Neural crest cell (in vitro differentiated cells): Measurements from ENCODE around the gene SCEL. TPM values are rescaled to one million over a fixed set of nuclear protein-coding genes. Genes with fewer than 3 reads are reported as not detected.
"Not testable (repeated sequence)": the region's sequence is repeated elsewhere in the genome, so short reads cannot be mapped to it uniquely, and the experiment has no call there.

Experiments used
- DNase-seq: peaks from one replicate; pipeline ENCODE4 v3.0.0; 2021; ENCODE audit warnings: low read depth, mixed read lengths, low spot score
- H3K27ac Mint-ChIP-seq: one replicate; pipeline ENCODE4 v1.8.0; 2021; ENCODE audit warnings: mild to moderate bottlenecking, mixed read lengths; ENCODE audit not compliant: unreplicated experiment
- H3K27me3 Mint-ChIP-seq: 2 replicates; pipeline ENCODE4 v1.8.0; 2021; ENCODE audit warnings: low read depth, mild to moderate bottlenecking, mixed read lengths
- H3K36me3 Mint-ChIP-seq: 2 replicates; pipeline ENCODE4 v1.8.0; 2021; ENCODE audit warnings: low read depth, mild to moderate bottlenecking, mixed read lengths
- H3K4me1 Mint-ChIP-seq: 2 replicates; pipeline ENCODE4 v1.8.0; 2021; ENCODE audit warnings: mixed read lengths
- H3K4me3 Mint-ChIP-seq: one replicate; pipeline ENCODE4 v1.8.0; 2021; ENCODE audit warnings: mild to moderate bottlenecking, mixed read lengths
- H3K9me3 Mint-ChIP-seq: 2 replicates; pipeline ENCODE4 v1.8.0; 2021; ENCODE audit warnings: mixed read lengths
- total RNA-seq: library from RNA; stranded (reverse); gene quantifications from 2 replicates; pipeline ENCODE4 v1.2.1, GENCODE V29; 2021
- TF ChIP-seq, protein P1 (sequence below): fragments of 200-600 bp; sonication (generic); conservative IDR thresholded peaks from 2 replicates; pipeline ENCODE4 v1.5.0; 2021; ENCODE audit warnings: antibody characterized with exemption, mild to moderate bottlenecking

Gene SCEL
- total RNA-seq, 1 donor from 2014 or later: not detected

- Mint-ChIP-seq H3K36me3 (no peaks in the 10 kb centered on the region), H3K4me3 (no peak overlapping the region), H3K4me1 (no peaks in the 10 kb centered on the region), H3K9me3 (no peaks in the 10 kb centered on the region), H3K27me3 (no peaks in the 10 kb centered on the region), H3K27ac (no peak overlapping the region)
- TF ChIP-seq, protein P1, sequence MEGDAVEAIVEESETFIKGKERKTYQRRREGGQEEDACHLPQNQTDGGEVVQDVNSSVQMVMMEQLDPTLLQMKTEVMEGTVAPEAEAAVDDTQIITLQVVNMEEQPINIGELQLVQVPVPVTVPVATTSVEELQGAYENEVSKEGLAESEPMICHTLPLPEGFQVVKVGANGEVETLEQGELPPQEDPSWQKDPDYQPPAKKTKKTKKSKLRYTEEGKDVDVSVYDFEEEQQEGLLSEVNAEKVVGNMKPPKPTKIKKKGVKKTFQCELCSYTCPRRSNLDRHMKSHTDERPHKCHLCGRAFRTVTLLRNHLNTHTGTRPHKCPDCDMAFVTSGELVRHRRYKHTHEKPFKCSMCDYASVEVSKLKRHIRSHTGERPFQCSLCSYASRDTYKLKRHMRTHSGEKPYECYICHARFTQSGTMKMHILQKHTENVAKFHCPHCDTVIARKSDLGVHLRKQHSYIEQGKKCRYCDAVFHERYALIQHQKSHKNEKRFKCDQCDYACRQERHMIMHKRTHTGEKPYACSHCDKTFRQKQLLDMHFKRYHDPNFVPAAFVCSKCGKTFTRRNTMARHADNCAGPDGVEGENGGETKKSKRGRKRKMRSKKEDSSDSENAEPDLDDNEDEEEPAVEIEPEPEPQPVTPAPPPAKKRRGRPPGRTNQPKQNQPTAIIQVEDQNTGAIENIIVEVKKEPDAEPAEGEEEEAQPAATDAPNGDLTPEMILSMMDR: no peak
- DNase-seq: no peak
These were observed 19.7 kb upstream of the SCEL start for GRCh38 chr13:77515785-77516184.

DNA sequence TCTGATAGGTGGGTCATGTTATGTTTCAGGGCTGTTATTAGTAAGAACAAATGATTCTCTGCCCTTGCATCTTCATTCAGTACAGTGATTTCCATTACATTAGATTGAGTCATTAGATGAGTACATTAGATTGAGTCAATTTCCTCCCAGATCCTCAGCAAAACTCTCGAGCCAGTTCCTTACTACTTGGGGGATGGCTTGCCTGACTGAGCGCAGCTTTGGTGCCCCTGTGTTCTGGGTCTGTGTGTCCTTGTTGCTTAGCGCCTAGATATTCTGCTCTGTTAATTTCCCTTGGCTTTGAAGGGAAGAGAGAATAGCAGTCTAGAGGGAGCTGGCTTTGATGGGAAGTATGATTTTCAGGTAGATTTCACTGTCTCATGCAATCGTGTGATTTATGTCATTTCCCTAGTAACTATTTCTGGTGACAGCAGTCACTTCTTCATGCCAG lies 19.1 kb upstream of the SCEL start:
- H3K4me3 Mint-ChIP-seq: no peak overlapping the region
- H3K9me3 Mint-ChIP-seq: no peaks in the 10 kb centered on the region
- no peaks in the 10 kb centered on the region for H3K36me3 Mint-ChIP-seq
- no peak for DNase-seq
- H3K27ac Mint-ChIP-seq: no peak overlapping the region
- no peaks in the 10 kb centered on the region for H3K4me1 Mint-ChIP-seq
- TF ChIP-seq, protein P1: no peak
- no peaks in the 10 kb centered on the region for H3K27me3 Mint-ChIP-seq

DNA sequence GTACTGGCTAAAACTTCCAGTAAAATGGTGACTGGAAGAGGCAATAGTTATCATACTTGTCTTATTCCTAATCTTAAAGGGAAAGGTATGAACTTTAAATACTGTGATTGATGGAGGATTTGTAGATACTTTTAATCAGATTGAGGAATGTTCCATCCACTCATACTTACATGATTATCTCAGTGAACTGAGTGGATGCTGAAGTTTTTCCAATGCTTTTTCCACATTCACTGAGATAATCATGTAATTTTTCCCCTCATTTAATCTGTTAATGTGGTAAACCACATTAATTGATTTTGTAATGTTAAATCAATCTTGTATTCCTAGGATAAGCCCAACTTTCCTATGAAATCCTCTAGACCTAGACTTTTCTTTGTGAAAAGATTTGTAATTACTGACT lies 17.2 kb upstream of the SCEL start:
- TF ChIP-seq, protein P1: no peak
- no peaks in the 10 kb centered on the region for H3K4me1 Mint-ChIP-seq
- no peaks in the 10 kb centered on the region for H3K36me3 Mint-ChIP-seq
- peaks cover 4% of the 10 kb centered on the region for H3K9me3 Mint-ChIP-seq
- no peak for DNase-seq
- no peak overlapping the region for H3K27ac Mint-ChIP-seq
- no peaks in the 10 kb centered on the region for H3K27me3 Mint-ChIP-seq
- H3K4me3 Mint-ChIP-seq: no peak overlapping the region

GRCh38 chr13:77519396-77519795 lies 16.1 kb upstream of the SCEL start:
- not testable (repeated sequence) for H3K9me3 Mint-ChIP-seq, H3K36me3 Mint-ChIP-seq, H3K4me3 Mint-ChIP-seq, H3K4me1 Mint-ChIP-seq, H3K27me3 Mint-ChIP-seq, DNase-seq, H3K27ac Mint-ChIP-seq

DNA sequence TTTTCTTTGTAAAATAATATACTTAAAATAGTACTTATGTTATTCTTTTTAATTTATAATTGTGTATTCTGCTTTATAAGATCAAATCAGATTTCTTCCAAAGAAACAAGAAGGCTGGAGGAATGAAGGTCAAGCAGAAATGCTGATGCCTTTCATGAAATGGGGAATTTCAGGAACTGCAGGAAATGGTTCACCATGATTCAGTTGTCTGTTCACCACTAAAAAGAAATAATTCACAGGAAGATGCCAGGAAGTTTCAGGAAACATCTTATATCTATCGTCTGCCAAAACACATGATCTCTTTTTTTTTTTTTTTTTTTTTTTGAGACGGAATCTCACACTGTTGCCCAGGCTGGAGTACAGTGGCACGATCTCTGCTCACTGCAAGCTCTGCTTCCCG lies 15.7 kb upstream of the SCEL start:
- Mint-ChIP-seq H3K27me3 (no peaks in the 10 kb centered on the region), H3K36me3 (no peaks in the 10 kb centered on the region), H3K4me1 (no peaks in the 10 kb centered on the region), H3K27ac (no peak overlapping the region), H3K9me3 (peaks cover 4% of the 10 kb centered on the region), H3K4me3 (no peak overlapping the region)
- TF ChIP-seq, protein P1: no peak
- no peak for DNase-seq

DNA sequence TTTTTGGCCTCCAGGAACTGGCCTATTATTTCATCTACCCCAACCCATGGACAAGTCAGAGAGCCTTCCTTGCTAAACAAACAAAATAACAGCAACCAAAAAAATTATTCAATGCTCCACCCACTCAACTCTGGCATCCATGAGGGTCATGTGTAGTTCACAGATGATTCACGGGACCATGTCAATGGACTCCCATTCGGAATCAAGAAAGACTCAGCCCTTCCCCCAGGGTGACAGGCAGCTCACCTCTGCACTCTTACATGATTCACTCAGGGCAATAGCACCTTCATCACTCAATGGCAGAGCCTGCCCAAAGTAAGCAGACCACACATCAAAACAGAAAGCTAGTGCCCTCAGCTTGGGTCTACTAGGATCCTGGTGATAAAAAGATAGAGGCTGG lies 14.3 kb upstream of the SCEL start:
- DNase-seq: no peak
- peaks cover 4% of the 10 kb centered on the region for H3K9me3 Mint-ChIP-seq
- TF ChIP-seq, protein P1: no peak
- no peaks in the 10 kb centered on the region for H3K36me3 Mint-ChIP-seq
- no peaks in the 10 kb centered on the region for H3K27me3 Mint-ChIP-seq
- H3K4me1 Mint-ChIP-seq: no peaks in the 10 kb centered on the region
- H3K27ac Mint-ChIP-seq: no peak overlapping the region
- H3K4me3 Mint-ChIP-seq: no peak overlapping the region
